Activated CD8-positive, alpha-beta memory T cell treated with anti-CD3 and anti-CD28 coated beads, Interleukin-2, amount 50 U/mL, for 24 hours (primary cell): Measurements from ENCODE around the gene VPS4A.

ENCODE experiments used
- DNase-seq: peaks from one replicate; pipeline ENCODE4 v3.0.0-alpha.2; 2020; ENCODE audit errors: extremely low read depth

The VPS4A gene

DNA sequence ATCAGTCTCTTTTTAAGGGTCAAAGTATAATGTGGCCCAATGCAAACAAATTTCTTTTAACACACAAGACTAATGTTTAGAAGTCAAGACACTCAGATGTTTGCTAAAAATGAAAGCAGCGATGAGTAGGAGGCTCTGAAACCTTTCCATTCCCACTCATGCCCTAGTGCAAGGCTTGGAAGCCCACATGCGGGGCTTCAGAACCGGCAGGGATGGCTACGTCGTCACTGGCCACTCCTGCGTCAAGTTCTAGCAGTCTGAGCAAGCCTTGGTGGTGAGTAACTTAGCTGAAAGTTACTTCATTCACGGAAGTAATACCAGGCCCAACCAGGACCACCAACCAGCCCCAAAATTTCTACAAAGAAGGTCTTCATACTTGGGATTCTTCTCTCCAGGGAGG lies 55.3 kb downstream of the VPS4A start:
- DNase-seq = no peak

DNA sequence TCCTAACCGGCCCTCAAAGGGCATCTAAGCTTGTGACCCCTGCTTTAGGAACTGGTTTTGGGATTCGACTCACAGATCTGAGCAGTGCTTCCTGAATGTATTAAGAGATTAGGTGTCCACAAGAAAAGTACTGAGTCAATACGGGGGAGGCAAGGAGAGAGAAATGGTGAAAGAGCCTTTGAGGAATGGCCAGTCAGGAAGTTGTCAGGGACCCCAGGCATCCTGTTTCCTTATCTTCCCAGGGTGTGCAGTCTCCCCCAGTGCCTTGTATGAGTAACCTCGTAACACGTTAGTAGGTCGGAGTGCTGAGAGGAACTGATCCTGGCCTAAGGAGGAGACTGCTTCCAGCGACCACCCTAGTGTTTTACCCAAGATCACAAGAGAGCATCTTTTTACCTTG lies 56.8 kb downstream of the VPS4A start:
- DNase-seq = no peak

DNA sequence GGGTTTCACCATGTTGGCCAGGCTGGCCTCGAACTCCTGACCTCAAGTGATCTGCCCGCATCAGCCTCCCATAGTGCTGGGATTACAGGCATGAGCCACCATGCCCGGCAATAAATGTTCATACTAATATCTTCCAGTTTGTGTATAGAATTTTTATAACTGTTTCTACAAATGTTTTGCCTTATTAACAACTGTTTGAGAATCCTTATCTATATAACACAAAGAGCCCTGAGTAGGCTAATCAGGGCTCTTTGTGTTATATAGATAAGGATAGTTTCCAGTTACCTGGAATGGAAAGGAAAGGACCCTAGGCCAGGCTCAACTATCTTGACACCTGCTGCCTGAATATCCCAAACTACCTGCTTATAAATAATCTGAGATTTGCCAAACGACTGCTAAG lies 57.7 kb downstream of the VPS4A start:
- no peak for DNase-seq

DNA sequence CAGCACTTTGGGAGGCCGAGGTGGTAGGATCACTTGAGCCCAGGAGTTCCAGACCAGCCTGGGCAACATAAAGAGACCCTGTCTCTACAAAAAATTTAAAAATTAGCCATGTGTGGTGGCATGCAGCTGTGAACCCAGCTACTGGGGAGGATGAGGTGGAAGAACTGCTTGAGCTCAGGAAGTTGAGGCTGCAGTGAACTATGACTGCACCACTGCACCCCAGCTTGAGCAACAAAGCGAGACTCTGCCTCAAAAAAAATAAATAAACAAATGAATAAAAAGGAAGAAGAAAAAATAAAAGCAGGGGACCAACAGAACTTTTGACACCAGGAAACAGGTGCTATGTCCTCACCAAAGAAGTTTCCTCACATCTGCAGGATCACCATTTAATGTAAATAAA lies 60.4 kb downstream of the VPS4A start:
- no peak for DNase-seq

DNA sequence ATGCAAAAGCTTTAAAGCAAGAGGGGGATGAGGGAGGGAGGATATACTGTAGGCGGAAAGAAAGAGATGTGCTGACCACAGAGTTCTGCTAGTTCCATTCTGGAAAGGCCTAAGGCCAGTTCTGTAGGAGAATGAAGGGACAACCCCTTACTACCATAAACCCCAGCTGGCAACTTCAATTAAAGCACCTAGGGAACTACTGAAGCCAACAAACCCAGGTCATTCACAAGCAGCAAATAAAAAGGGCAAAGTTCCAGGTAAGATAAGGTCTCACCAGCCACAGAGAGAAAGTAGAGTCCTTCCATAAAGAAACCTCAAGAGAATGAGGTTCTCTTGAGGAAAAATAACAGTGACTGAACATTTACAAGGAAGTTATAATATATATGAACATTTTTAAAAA lies 61.9 kb downstream of the VPS4A start:
- DNase-seq = no peak
